GM12874 (cell line): ENCODE measurements around the gene EDEM1.

Source experiments
- TF ChIP-seq, protein P1 (sequence below): IDR thresholded peaks from 2 replicates; pipeline ENCODE4 v1.5.1; 2011; ENCODE audit warnings: low read depth, mild to moderate bottlenecking, control low read depth, low read length, moderate library complexity; ENCODE audit not compliant: insufficient read depth

The EDEM1 gene

GRCh38 chr3:5197470-5198312 lies 10.2 kb downstream of the EDEM1 start:
- TF ChIP-seq, protein P1, sequence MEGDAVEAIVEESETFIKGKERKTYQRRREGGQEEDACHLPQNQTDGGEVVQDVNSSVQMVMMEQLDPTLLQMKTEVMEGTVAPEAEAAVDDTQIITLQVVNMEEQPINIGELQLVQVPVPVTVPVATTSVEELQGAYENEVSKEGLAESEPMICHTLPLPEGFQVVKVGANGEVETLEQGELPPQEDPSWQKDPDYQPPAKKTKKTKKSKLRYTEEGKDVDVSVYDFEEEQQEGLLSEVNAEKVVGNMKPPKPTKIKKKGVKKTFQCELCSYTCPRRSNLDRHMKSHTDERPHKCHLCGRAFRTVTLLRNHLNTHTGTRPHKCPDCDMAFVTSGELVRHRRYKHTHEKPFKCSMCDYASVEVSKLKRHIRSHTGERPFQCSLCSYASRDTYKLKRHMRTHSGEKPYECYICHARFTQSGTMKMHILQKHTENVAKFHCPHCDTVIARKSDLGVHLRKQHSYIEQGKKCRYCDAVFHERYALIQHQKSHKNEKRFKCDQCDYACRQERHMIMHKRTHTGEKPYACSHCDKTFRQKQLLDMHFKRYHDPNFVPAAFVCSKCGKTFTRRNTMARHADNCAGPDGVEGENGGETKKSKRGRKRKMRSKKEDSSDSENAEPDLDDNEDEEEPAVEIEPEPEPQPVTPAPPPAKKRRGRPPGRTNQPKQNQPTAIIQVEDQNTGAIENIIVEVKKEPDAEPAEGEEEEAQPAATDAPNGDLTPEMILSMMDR: no peak

DNA sequence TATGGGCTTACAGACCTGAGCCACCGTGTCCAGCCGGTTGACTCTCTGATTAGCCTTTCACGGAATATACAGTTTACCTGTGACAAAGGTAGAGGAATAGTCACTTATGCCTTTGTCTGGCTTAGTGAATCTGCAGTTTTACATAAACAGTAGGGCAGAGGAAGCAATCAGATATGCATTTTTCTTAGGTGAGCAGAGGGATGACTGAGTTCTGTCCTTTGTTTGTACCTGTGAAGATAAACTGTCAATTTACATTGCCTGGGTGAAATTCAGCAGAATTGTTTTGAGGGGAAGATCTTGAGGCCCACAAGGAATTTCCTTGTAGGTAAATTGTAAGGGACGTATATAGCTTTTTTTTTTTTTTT lies 10.8 kb downstream of the EDEM1 start:
- TF ChIP-seq, protein P1: no peak

GRCh38 chr3:5198986-5199731 lies 11.7 kb downstream of the EDEM1 start:
- TF ChIP-seq, protein P1: no peak

DNA sequence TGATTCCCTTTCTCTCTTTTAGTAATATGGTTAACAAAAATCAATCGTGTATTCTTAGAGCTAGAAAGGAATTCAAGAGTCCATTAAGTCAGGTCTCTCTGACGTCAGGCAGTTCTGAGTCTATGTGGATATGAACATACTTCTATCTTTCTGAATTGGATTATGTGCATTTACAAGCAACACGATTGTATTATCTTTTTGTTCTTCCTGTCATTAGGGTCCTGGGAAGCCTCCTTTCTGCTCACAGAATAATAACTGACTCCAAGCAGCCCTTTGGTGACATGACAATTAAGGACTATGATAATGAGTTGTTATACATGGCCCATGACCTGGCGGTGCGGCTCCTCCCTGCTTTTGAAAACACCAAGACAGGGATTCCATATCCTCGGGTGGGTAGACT lies 14.0 kb downstream of the EDEM1 start:
- TF ChIP-seq, protein P1: no peak

DNA sequence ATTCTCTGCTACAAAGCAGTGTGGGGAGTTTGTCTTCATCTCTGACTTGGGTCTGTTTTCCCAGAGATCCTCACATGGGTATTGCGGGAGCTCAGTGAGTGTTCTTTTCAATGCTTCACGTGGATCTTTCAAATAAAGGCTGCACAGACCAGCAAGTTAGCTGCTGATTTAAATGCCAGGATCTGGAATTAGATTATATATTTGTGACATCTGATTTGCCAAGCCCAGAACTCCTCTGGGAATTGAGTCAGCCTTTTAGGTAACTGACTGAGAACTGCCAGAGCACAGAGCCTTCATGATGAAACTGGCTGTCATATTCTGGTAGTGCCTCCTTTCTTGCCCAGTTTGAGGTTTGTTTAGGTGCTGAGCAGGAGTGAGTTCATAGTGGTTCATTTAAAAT lies 14.7 kb downstream of the EDEM1 start:
- TF ChIP-seq, protein P1: no peak

DNA sequence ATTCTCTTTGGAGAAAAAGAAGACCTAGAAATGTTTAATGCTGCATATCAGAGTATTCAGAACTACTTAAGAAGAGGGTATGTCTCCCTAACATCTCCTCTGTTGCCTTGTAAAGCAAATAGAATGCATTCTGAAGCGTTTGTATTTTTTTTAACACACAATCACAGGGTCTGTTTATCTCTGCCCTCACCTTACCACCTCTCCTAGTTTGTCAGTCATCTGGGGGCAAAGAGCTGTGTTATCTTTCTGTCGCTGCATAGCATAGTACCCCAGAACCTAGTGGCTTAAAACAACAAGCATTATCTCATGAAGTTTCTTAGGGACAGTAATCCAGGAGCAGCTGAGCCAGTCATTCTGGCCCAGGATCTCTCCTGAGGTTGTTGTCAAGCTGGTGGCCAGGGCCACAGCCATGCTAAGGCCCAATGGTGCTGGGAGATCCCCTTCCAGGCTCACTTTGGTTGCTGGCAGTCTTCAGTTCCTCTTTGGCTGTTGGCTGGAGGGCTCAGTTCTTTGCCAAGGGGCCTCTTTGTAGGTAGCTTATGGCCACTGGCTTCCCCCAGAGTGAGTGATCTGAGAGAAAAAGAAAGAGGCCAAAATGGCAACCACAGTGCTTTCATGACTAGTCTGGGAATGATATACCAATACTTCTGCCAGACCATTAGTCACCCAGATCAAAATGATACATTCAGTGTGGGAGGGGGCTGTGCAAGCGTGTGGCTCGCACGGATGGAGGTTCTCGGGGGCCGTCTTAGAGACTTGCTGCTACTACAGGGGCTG lies 17.8 kb downstream of the EDEM1 start:
- TF ChIP-seq, protein P1: no peak

GRCh38 chr3:5210926-5211325 lies 23.4 kb downstream of the EDEM1 start:
- TF ChIP-seq, protein P1: no peak
